ENCODE measurements around the gene ZBED4.

Gene ZBED4

GRCh38 chr22:49910229-49911155 is 56.8 kb downstream of the ZBED4 start:
- no peak for DNase-seq
- in situ Hi-C loops (cut with MboI; ENCODE audit: low pct_unique_long_range_greater_than_20kb, low sequenced_read_pairs): no loop called here

GRCh38 chr22:49911881-49912625 is 58.4 kb downstream of the ZBED4 start:
- no peak for DNase-seq
- in situ Hi-C loops (cut with MboI; ENCODE audit: low pct_unique_long_range_greater_than_20kb, low sequenced_read_pairs): no loop called here

DNA sequence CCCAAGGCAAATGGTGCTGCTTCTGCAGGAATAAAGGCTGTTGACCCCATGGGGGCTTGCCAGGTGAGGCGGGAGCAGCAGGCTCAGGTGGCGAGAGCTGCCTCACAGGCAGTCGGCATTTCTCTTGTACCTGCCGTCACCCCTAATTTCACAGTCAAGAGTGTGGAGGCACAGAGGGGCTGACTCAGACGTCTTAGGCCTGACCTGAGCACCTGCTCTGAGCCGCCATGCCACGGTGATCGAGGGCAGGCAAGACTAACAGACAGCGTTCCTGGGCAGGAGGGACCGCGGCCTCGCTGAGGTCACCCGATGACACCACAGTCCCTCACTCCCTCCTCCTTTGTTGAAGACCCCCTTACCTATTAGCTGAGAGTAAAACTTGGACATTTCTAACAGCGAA is 59.4 kb downstream of the ZBED4 start:
- in situ Hi-C loops (cut with MboI; ENCODE audit: low pct_unique_long_range_greater_than_20kb, low sequenced_read_pairs): no loop called here
- no peak for DNase-seq

GRCh38 chr22:49913446-49913845 is 59.8 kb downstream of the ZBED4 start:
- in situ Hi-C loops (cut with MboI; ENCODE audit: low pct_unique_long_range_greater_than_20kb, low sequenced_read_pairs): no loop called here
- DNase-seq: no peak

GRCh38 chr22:49914256-49914655 is 60.6 kb downstream of the ZBED4 start:
- in situ Hi-C loops (cut with MboI; ENCODE audit: low pct_unique_long_range_greater_than_20kb, low sequenced_read_pairs): no loop called here
- no peak for DNase-seq

DNA sequence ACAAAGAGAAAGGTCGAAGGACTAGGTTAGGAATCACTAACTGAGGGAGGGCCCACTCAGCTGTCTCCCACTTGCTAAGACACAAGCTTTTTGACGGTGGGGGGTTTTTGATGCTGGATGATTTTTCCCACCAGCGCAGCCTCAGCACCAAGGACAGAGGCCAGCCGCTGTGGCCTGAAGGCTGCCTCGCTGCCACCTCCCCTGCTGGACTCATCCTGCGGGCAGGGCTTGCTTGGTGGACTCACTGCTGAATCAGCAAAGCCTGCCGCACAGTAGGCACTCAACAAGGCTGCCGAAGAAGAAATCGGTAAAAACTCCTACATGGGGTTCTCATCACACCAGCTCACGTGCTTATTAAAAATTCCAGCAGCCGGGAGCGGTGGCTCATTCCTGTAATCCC is 62.0 kb downstream of the ZBED4 start:
- no peak for DNase-seq
- in situ Hi-C loops (cut with MboI; ENCODE audit: low pct_unique_long_range_greater_than_20kb, low sequenced_read_pairs): no loop called here

GRCh38 chr22:49916831-49917230 is 63.2 kb downstream of the ZBED4 start:
- in situ Hi-C loops (cut with MboI; ENCODE audit: low pct_unique_long_range_greater_than_20kb, low sequenced_read_pairs): no loop called here
- no peak for DNase-seq

GRCh38 chr22:49917974-49918910 is 64.6 kb downstream of the ZBED4 start, which contains the start of the genes ALG12 and CRELD2:
Gene ALG12 (minus strand): TSS chr22:49918438. CDS start chr22:49913765, 4,673 bp downstream.
Gene CRELD2 (plus strand): TSS chr22:49918634. CDS start chr22:49918770, 136 bp downstream.
- DNase-seq: peak; percentile 98
- in situ Hi-C loops (cut with MboI; ENCODE audit: low pct_unique_long_range_greater_than_20kb, low sequenced_read_pairs): no loop called here

GRCh38 chr22:49918911-49919881 is 65.6 kb downstream of the ZBED4 start:
- in situ Hi-C loops (cut with MboI; ENCODE audit: low pct_unique_long_range_greater_than_20kb, low sequenced_read_pairs): no loop called here
- no peak for DNase-seq

GRCh38 chr22:49920859-49921258 is 67.2 kb downstream of the ZBED4 start:
- in situ Hi-C loops (cut with MboI; ENCODE audit: low pct_unique_long_range_greater_than_20kb, low sequenced_read_pairs): no loop called here
- no peak for DNase-seq

DNA sequence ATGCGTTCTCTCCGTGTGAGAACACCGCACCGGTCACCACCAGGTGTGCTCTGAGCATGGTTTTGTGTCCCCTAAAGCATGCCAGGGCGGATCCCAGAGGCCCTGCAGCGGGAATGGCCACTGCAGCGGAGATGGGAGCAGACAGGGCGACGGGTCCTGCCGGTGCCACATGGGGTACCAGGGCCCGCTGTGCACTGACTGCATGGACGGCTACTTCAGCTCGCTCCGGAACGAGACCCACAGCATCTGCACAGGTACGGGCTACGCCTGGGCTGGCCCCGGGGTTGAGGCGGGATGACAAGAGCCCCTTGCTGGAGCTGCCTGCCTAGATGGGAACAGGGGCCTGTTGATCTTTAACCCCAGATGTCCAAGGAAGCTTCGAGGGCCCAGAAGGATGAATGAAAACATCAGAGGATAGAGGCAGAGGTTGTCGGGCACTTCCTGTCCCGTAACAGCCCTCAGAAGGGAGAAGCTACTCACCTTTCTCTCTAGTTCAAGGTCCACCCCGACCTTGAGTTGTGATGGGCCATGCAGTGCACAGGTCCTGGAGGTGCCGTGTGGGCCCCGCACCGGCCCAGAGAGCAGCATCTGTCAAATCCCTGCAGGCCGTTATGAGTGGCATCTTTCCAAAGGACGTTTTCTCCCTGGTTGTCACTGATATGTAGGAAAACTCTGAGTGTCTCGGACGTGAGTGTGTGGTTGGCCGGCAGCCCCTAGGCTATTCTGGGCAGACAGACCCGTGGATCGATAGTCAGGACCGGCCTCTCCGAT is 68.0 kb downstream of the ZBED4 start:
- in situ Hi-C loops (cut with MboI; ENCODE audit: low pct_unique_long_range_greater_than_20kb, low sequenced_read_pairs): no loop called here
- no peak for DNase-seq

DNA sequence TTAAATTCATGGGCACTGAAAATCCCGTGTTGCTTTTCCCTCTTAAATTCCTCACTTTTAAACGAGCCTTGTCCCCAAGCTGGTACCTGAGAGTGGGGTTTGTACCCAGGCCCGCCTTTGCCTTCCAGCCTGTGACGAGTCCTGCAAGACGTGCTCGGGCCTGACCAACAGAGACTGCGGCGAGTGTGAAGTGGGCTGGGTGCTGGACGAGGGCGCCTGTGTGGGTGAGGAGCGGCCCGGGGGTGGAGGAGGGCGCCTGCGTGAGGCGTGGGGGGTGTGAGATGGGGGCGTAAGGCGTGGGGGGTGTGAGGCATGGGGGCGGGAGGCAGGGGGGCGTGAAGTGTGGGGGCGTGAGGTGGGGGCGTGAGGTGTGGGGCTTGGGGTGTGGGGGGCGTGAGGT is 68.8 kb downstream of the ZBED4 start:
- in situ Hi-C loops (cut with MboI; ENCODE audit: low pct_unique_long_range_greater_than_20kb, low sequenced_read_pairs): no loop called here
- no peak for DNase-seq

DNA sequence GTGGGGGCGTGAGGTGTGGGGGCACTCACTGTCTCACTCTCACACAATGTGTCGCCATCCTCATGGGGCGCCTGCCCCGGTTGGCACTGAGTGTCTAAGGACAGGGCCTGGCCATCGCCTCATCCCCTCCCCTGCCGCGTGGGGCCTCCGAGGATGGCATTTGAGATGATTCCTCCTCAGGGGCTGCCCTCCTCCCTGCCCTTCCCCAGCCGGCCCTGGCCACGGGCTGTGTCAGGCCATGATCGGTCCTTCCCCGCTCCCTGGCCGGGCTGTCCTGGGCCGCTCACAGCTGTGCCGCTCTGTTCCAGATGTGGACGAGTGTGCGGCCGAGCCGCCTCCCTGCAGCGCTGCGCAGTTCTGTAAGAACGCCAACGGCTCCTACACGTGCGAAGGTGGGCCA is 69.3 kb downstream of the ZBED4 start:
- in situ Hi-C loops (cut with MboI; ENCODE audit: low pct_unique_long_range_greater_than_20kb, low sequenced_read_pairs): no loop called here
- no peak for DNase-seq

- peak; percentile 64 for DNase-seq
- in situ Hi-C loops (cut with MboI; ENCODE audit: low pct_unique_long_range_greater_than_20kb, low sequenced_read_pairs): no loop called here
These were observed 69.8 kb downstream of the ZBED4 start for GRCh38 chr22:49923445-49923844.

GRCh38 chr22:49924113-49924833 is 70.6 kb downstream of the ZBED4 start:
- in situ Hi-C loops (cut with MboI; ENCODE audit: low pct_unique_long_range_greater_than_20kb, low sequenced_read_pairs): no loop called here
- no peak for DNase-seq

DNA sequence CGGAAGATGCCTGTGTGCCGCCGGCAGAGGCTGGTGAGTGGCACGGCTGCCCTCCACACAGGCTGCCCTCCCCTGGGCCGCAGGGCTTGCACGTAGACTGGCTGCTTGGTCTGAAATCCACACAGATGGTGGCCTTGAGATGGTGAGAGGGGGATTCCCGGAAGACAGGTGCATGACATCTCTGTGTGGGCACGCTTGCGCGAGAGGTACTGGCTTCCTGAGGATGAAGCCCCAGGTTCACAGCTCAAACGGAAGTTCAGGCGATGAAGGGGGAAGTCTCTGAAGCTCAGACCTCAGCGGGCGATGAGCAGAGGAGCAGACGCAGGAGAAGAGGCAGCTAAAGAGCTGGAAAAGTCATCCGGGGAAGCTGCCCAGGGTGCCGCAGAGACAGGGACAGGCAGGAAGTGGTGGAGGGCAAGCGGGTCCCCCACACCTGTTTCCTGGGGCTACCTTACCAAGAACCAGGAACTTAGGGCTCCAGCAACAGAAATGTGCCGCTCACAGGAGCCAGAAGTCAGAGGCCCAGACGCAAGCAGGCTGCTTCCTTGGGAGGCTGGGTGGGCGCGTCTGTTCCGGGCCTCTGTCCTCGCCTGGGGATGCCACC is 72.0 kb downstream of the ZBED4 start:
- peak; percentile 84 for DNase-seq
- in situ Hi-C loops (cut with MboI; ENCODE audit: low pct_unique_long_range_greater_than_20kb, low sequenced_read_pairs): no loop called here
